HepG2 (cell line): ENCODE data around the gene HCN4. TPM values are rescaled to one million over a fixed set of nuclear protein-coding genes. Genes with fewer than 3 reads are reported as not detected.

ENCODE experiments used
- ATAC-seq: fragments of 200-7000 bp; cut with Tn5 transposase; 3 replicates; pipeline ENCODE4 v1.9.1; 2020; ENCODE audit warnings: mild to moderate bottlenecking, moderate library complexity
- BruUV-seq: library from RNA; stranded (reverse); fragments of 400-500 nt; replicated peaks from 2 replicates; lab custom pipeline; 2021; lab: Mats Ljungman, UMichigan
- CTCF ChIA-PET: fragments of 300-600 bp; formaldehyde crosslinking; extraction: SDS; loops from one replicate; lab custom pipeline; 2021; ENCODE audit warnings: low total read pairs, inconsistent platforms, low intra/inter-chr PET ratio; lab: Yijun Ruan, JAX
- POLR2A ChIA-PET: fragments of 350-600 bp; sonication (Branson Sonifier 250); formaldehyde crosslinking; loops from one replicate; lab custom pipeline; 2020; ENCODE audit warnings: antibody characterized with exemption, inconsistent platforms; lab: Yijun Ruan, JAX
- DNase-seq: peaks from one replicate; pipeline ENCODE4 v3.0.0-alpha.2; 2015; ENCODE audit warnings: low spot score
- FAIRE-seq: peaks from 3 replicates; lab custom pipeline; 2011; peaks lifted over from hg19 to GRCh38; lab: Jason Lieb, UNC
- H2AFZ ChIP-seq: one replicate; pipeline ENCODE4 v1.6.1; 2011; ENCODE audit warnings: low read length, inconsistent platforms
- H3K27ac ChIP-seq: fragments of 300-600 bp; 3 replicates; pipeline ENCODE4 v1.8.0; 2011; ENCODE audit warnings: mixed run types, mild to moderate bottlenecking, mixed read lengths, low read length, inconsistent platforms; ENCODE audit not compliant: insufficient read depth; ENCODE audit errors: extremely low read length
- H3K27me3 ChIP-seq, 2 experiments: fragments of 200-600 bp in 1 of 2; 2 replicates in 1 of 2; 3 replicates in 1 of 2; pipeline versions ENCODE4 v1.6.0 to v1.8.0; 2011; ENCODE audit warnings: low read length in 2 of 2, mild to moderate bottlenecking in 2 of 2, moderate library complexity in 2 of 2, inconsistent platforms in 1 of 2; ENCODE audit not compliant: insufficient read depth in 2 of 2, control insufficient read depth in 1 of 2
- H3K36me3 ChIP-seq, 2 experiments: fragments of 200-600 bp in 1 of 2; replicated peaks in 1 of 2; 2 replicates in 1 of 2; 3 replicates in 1 of 2; pipeline versions ENCODE4 v1.5.1 to v1.8.0; 2011; ENCODE audit warnings: low read length in 2 of 2, inconsistent platforms in 1 of 2; ENCODE audit not compliant: insufficient read depth in 2 of 2, control insufficient read depth in 1 of 2
- H3K4me1 ChIP-seq: 2 replicates; pipeline ENCODE4 v1.5.1; 2012; ENCODE audit warnings: low read length, inconsistent platforms; ENCODE audit not compliant: insufficient read depth
- H3K4me2 ChIP-seq: 2 replicates; pipeline ENCODE4 v1.6.0; 2011; ENCODE audit warnings: low read depth, low read length, inconsistent platforms
- H3K4me3 ChIP-seq, 3 experiments: fragments of 200-600 bp in 1 of 3; sonication (generic), shearing (Covaris generic) in 1 of 3; replicated peaks in 1 of 3; 2 replicates each; pipeline ENCODE4 v1.5.1; 2011 to 2016; ENCODE audit warnings: low read length in 3 of 3, inconsistent platforms in 2 of 3, low read depth in 2 of 3, mild to moderate bottlenecking in 2 of 3, control low read depth in 1 of 3, mixed read lengths in 1 of 3; ENCODE audit not compliant: insufficient read depth in 1 of 3
- H3K79me2 ChIP-seq: one replicate; pipeline ENCODE4 v1.6.1; 2011; ENCODE audit warnings: low read length, inconsistent platforms; ENCODE audit not compliant: insufficient read depth
- H3K9ac ChIP-seq: 2 replicates; pipeline ENCODE4 v1.6.0; 2011; ENCODE audit warnings: mild to moderate bottlenecking, low read depth, low read length, inconsistent platforms; ENCODE audit not compliant: insufficient read depth
- H3K9me3 ChIP-seq: 2 replicates; pipeline ENCODE4 v1.5.1; 2012; ENCODE audit warnings: mild to moderate bottlenecking, low read length
- H4K20me1 ChIP-seq: 2 replicates; pipeline ENCODE4 v1.6.0; 2011; ENCODE audit warnings: inconsistent platforms, mild to moderate bottlenecking, low read length, moderate library complexity; ENCODE audit not compliant: insufficient read depth
- EP300 ChIP-seq, 3 experiments: sonication (generic) in 1 of 3; formaldehyde crosslinking in 1 of 3; IDR thresholded peaks; 2 replicates each; pipeline versions ENCODE4 v1.5.1 to v1.6.1; 2011 to 2020; ENCODE audit warnings: low read depth in 2 of 3, low read length in 2 of 3, borderline replicate concordance in 1 of 3, improper control_type of control experiment in 1 of 3, mild to moderate bottlenecking in 1 of 3, missing genetic modification reagents in 1 of 3, moderate library complexity in 1 of 3
- TEAD3 ChIP-seq: optimal IDR thresholded peaks from 2 replicates; pipeline ENCODE3; 2016; ENCODE audit warnings: borderline replicate concordance
- ZNF367 ChIP-seq: sonication (generic); formaldehyde crosslinking; IDR thresholded peaks from 2 replicates; pipeline ENCODE4 v1.4.0; 2020; ENCODE audit warnings: missing genetic modification reagents, borderline replicate concordance
- ZNF510 ChIP-seq: sonication (generic); formaldehyde crosslinking; IDR thresholded peaks from 2 replicates; pipeline ENCODE4 v1.4.0; 2020; ENCODE audit warnings: low read depth, mild to moderate bottlenecking, missing genetic modification reagents
- ZNF572 ChIP-seq: sonication (generic); formaldehyde crosslinking; IDR thresholded peaks from 2 replicates; pipeline ENCODE4 v1.5.1; 2020; ENCODE audit warnings: mild to moderate bottlenecking, missing genetic modification reagents
- WGBS: methylation state at CpG from one replicate; pipeline ENCODE4 v1.1.6; 2017; ENCODE audit warnings: low lambda C conversion rate; 5-methylcytosine and 5-hydroxymethylcytosine counted together
- in situ Hi-C: cut with HindIII; loops from 2 replicates; pipeline ENCODE4 v1.10.0; 2017; ENCODE audit warnings: low pct_unique_long_range_greater_than_20kb; ENCODE audit not compliant: extremely low pct_ligation_motif_present
- intact Hi-C: fragments of 100-400 bp; cut with micrococcal nuclease; formaldehyde crosslinking; loops from one replicate; pipeline ENCODE4 v1.10.0; 2022; ENCODE audit not compliant: unreplicated experiment
- polyA plus RNA-seq, 8 experiments: library from polyadenylated mRNA; depleted of rRNA in 3 of 8; stranded (reverse) in 7 of 8; unstranded in 1 of 8; fragments of >200 nt; fragmentation: Illumina TruSeq in 4 of 8; extraction: Trizol in 4 of 8; gene quantifications; 2 replicates each; pipeline versions ENCODE4 v1.2.1 to v1.2.3, GENCODE V29; 2011 to 2016; ENCODE audit warnings: low read depth in 4 of 8, missing spikeins in 1 of 8, mixed read lengths in 1 of 8; ENCODE audit not compliant: insufficient read depth in 1 of 8
- total RNA-seq, 5 experiments: library from RNA; depleted of rRNA; stranded (reverse); fragments of >200 nt; fragmentation: Illumina TruSeq; extraction: Trizol; gene quantifications; 2 replicates each; pipeline ENCODE4 v1.2.3, GENCODE V29; 2016; ENCODE audit warnings: low read depth in 1 of 5

The HCN4 gene
- total and polyA plus RNA-seq, 2 of the 13 experiments (the other 11 are each of a cell fraction or from before 2014, with no cell fraction given) = not detected

DNA sequence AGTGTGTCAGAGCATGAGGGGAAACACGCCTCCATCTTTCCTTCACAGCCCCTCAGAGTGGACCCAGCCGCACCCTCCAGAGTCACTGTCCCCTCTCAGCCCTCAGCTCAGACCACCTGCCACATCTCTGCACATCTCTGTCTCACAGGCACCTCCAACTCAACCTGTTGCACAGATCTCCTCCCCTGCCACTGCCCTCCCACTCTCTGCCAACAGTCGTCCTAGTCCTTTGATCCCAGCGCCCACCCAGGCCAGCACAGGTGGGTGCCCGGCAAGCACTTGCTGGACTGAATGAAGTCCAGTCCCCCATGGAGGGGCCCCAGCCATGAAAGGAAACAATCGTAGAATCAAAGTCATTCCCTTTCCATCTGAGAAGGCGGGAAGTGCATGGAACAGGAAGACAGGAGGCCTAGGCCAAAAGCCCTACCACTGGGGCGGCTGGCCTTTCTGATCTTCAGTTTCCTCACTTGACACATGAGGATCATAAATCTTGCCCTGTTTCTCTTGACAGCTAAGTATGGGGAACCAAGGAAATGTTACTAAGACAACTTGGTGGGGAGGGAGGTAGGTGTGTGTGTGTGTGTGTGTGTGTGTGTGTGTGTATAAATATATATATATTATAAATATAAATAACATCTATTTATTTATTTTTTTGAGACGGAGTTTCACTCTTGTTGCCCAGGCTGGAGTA is 28.1 kb downstream of the HCN4 start (continued):
- no peak for TF ChIP-seq EP300 (IDR thresholded peaks at IDR 0.05; ENCODE audit: low read depth in 2 of 2, low read length in 2 of 2)
- TF ChIP-seq EP300 (CRISPR knock-in tag; IDR thresholded peaks at IDR 0.05; ENCODE audit: borderline replicate concordance) = no peak
- TF ChIP-seq ZNF367 = no peak
- TF ChIP-seq ZNF510 (CRISPR knock-in tag) = no peak
- no peak for TF ChIP-seq ZNF572 (CRISPR knock-in tag)

DNA sequence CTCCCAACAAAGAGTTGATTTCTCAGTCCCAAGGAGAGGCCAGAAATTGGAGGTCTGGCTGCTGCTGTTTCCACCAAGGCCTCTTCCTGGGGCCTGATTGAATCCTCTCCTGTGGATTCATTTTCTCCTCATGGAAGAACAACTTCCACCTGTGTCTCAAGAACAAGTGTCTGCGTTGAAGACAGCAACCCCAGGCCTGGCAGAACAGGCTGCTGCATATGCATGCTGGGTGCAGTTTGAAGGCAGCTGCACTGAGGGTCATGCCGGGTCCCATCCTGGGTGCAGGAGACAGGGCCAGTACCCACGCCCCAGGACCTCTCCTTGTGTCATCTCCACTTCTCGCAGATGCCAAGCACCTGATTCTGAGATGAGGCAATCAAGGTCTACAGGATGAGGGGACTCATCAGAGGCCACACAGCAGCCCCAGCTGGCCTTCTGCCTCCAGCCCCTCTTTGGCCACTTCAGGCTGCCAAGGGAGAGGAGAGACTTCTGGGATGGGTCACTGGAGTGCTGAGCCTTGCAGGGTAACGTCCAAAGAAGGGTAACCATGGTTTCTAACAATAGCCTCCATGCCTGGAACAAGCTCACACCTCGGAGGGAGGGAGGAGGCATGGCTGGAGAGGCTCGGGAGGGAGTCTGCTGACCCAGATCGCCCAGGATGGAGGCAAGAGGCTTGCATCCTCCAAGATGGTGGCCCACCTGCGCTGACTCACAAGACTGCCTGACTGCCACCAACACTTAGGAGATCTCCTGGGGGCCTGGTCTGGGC is 30.0 kb downstream of the HCN4 start:
- Histone ChIP-seq H2AFZ (no peak overlapping the region), H3K36me3 (no peaks in the 10 kb centered on the region), H3K4me3 (no peak overlapping the region), H3K9me3 (no peaks in the 10 kb centered on the region), H4K20me1 (no peaks in the 10 kb centered on the region), H3K4me1 (no peaks in the 10 kb centered on the region), H3K27me3 (peaks cover 5 to 33% of the 10 kb centered on the region in 2 experiments; a peak in 4 of 5 replicates), H3K27ac (no peak overlapping the region), H3K79me2 (no peaks in the 10 kb centered on the region), H3K9ac (no peak overlapping the region), H3K4me2 (no peak overlapping the region)
- BruUV-seq = no TSS peak
- no peak for FAIRE-seq
- POLR2A ChIA-PET = no interaction called here
- no peak for ATAC-seq
- CTCF ChIA-PET = no interaction called here
- intact Hi-C loops = no loop called here
- in situ Hi-C loops = no loop called here
- no peak for DNase-seq
- WGBS = 3% methylated on average over 6 of the region's 9 CpGs
- TF ChIP-seq TEAD3 (CRISPR knock-in tag) = no peak
